Mesodermal cell (in vitro differentiated cells): ENCODE measurements around the gene MAN1C1. TPM values are rescaled to one million over a fixed set of nuclear protein-coding genes. Genes with fewer than 3 reads are reported as not detected.

ENCODE experiments used
- H3K27ac ChIP-seq: 2 replicates; pipeline ENCODE4 v1.7.0; 2013; ENCODE audit warnings: mild to moderate bottlenecking, low read depth, low read length, moderate library complexity; ENCODE audit not compliant: severe bottlenecking
- H3K36me3 ChIP-seq: 2 replicates; pipeline ENCODE4 v1.7.1; 2013; ENCODE audit warnings: mild to moderate bottlenecking, low read length, moderate library complexity; ENCODE audit not compliant: control insufficient read depth, insufficient read depth
- H3K4me1 ChIP-seq: one replicate; pipeline ENCODE4 v1.7.1; 2013; ENCODE audit warnings: mild to moderate bottlenecking, low read length; ENCODE audit not compliant: insufficient read depth, control insufficient read depth, poor library complexity, severe bottlenecking
- H3K4me3 ChIP-seq: 2 replicates; pipeline ENCODE4 v1.7.0; 2013; ENCODE audit warnings: low read length, control low read depth, mild to moderate bottlenecking; ENCODE audit not compliant: insufficient read depth, poor library complexity, severe bottlenecking; ENCODE audit errors: extremely low read depth
- H3K9me3 ChIP-seq: 2 replicates; pipeline ENCODE4 v1.7.1; 2013; ENCODE audit warnings: mild to moderate bottlenecking, low read length, moderate library complexity; ENCODE audit not compliant: control insufficient read depth
- WGBS, 2 experiments: methylation state at CpG; one replicate each; pipeline ENCODE4 v1.1.5; 2013; ENCODE audit warnings: missing lambda C conversion rate in 2 of 2; ENCODE audit not compliant: insufficient coverage in 2 of 2; 5-methylcytosine and 5-hydroxymethylcytosine counted together
- polyA plus RNA-seq, 2 experiments: library from polyadenylated mRNA; stranded (reverse); fragments of 50-300 nt; gene quantifications; one replicate each; pipeline ENCODE4 v1.2.3, GENCODE V29; 2013

The MAN1C1 gene
- polyA plus RNA-seq (2013, experiment 1 of 2) = 3.7 TPM
- polyA plus RNA-seq (2013, experiment 2 of 2) = 4.7 TPM

- Histone ChIP-seq H3K4me3 (peak within 1 kb of the TSS; percentile 56), H3K36me3 (no peaks in the 10 kb centered on the region), H3K27ac (no peak within 1 kb of the TSS), H3K4me1 (peaks cover 10% of the 10 kb centered on the region), H3K9me3 (no peaks in the 10 kb centered on the region)
- WGBS, 2 experiments = 0 to 1% methylated on average over 74 to 81 of the region's 116 CpGs
Observed at GRCh38 chr1:25616095-25616986, at the start of gene MAN1C1. MAN1C1 (plus strand) TSS chr1:25616791; CDS start chr1:25617798, 1,007 bp downstream.

GRCh38 chr1:25567710-25568089 lies 48.9 kb upstream of the MAN1C1 start:
- Histone ChIP-seq H3K4me3 (no peak overlapping the region), H3K9me3 (no peaks in the 10 kb centered on the region), H3K4me1 (peaks cover 51% of the 10 kb centered on the region), H3K27ac (peak overlapping the region; percentile 63), H3K36me3 (peaks cover 10% of the 10 kb centered on the region)
- WGBS, 2 experiments = 80 to 89% methylated on average over 6 of the region's 10 CpGs

GRCh38 chr1:25568090-25568833 lies 48.3 kb upstream of the MAN1C1 start:
- Histone ChIP-seq H3K27ac (peak overlapping the region; percentile 63), H3K4me3 (no peak overlapping the region), H3K4me1 (peaks cover 51% of the 10 kb centered on the region), H3K9me3 (no peaks in the 10 kb centered on the region), H3K36me3 (peaks cover 10% of the 10 kb centered on the region)
- WGBS, 2 experiments = 68 to 71% methylated on average over 21 of the region's 21 CpGs

- WGBS, 2 experiments = 74 to 82% methylated on average over 17 to 19 of the region's 21 CpGs
- Histone ChIP-seq H3K36me3 (peaks cover 5% of the 10 kb centered on the region), H3K4me3 (no peak overlapping the region), H3K4me1 (peaks cover 51% of the 10 kb centered on the region), H3K9me3 (no peaks in the 10 kb centered on the region), H3K27ac (peak overlapping the region; percentile 69)
Observed at GRCh38 chr1:25568834-25569596, 47.6 kb upstream of the MAN1C1 start.

GRCh38 chr1:25569597-25570396 lies 46.8 kb upstream of the MAN1C1 start:
- H3K9me3 ChIP-seq = no peaks in the 10 kb centered on the region
- H3K36me3 ChIP-seq = no peaks in the 10 kb centered on the region
- peaks cover 51% of the 10 kb centered on the region for H3K4me1 ChIP-seq
- no peak overlapping the region for H3K4me3 ChIP-seq
- 95 to 100% methylated on average over 15 to 16 of the region's 18 CpGs for WGBS, 2 experiments
- peak overlapping the region; percentile 69 for H3K27ac ChIP-seq

GRCh38 chr1:25570798-25571521 lies 45.6 kb upstream of the MAN1C1 start:
- Histone ChIP-seq H3K9me3 (no peaks in the 10 kb centered on the region), H3K4me3 (no peak overlapping the region), H3K4me1 (peaks cover 40% of the 10 kb centered on the region), H3K36me3 (no peaks in the 10 kb centered on the region), H3K27ac (no peak overlapping the region)
- 92 to 94% methylated on average over 9 of the region's 12 CpGs for WGBS, 2 experiments

- Histone ChIP-seq H3K27ac (no peak overlapping the region), H3K4me3 (no peak overlapping the region), H3K9me3 (no peaks in the 10 kb centered on the region), H3K4me1 (peaks cover 34% of the 10 kb centered on the region), H3K36me3 (no peaks in the 10 kb centered on the region)
- 93% methylated on average over 6 of the region's 6 CpGs for WGBS, 2 experiments
Observed at GRCh38 chr1:25571522-25571970, 45.0 kb upstream of the MAN1C1 start.

GRCh38 chr1:25572107-25572506 lies 44.5 kb upstream of the MAN1C1 start:
- 90 to 92% methylated on average over 3 to 5 of the region's 5 CpGs for WGBS, 2 experiments
- Histone ChIP-seq H3K4me3 (no peak overlapping the region), H3K36me3 (no peaks in the 10 kb centered on the region), H3K9me3 (no peaks in the 10 kb centered on the region), H3K4me1 (peaks cover 28% of the 10 kb centered on the region), H3K27ac (no peak overlapping the region)

GRCh38 chr1:25572708-25573590 lies 43.6 kb upstream of the MAN1C1 start:
- no peaks in the 10 kb centered on the region for H3K9me3 ChIP-seq
- 54 to 55% methylated on average over 12 to 15 of the region's 18 CpGs for WGBS, 2 experiments

More at GRCh38 chr1:25572708-25573590, 43.6 kb upstream of the MAN1C1 start:
- Histone ChIP-seq H3K36me3 (no peaks in the 10 kb centered on the region), H3K4me1 (peaks cover 20% of the 10 kb centered on the region), H3K27ac (no peak overlapping the region), H3K4me3 (no peak overlapping the region)
